Upper lobe of left lung (tissue), 4 donors: ENCODE data around the gene TRIP13.

Experiments
- EP300 ChIP-seq, 4 donors: sonication (generic); formaldehyde crosslinking; IDR thresholded peaks; one replicate each; pipeline ENCODE4 v1.5.1; 2017; ENCODE audit warnings: antibody characterized with exemption in 4 of 4, control low read depth in 2 of 4
- POLR2A ChIP-seq, 4 donors: fragments of 450-650 bp; IDR thresholded peaks; one replicate each; pipeline ENCODE4 v1.5.1; 2016 to 2017; ENCODE audit warnings: antibody characterized with exemption in 4 of 4, mild to moderate bottlenecking in 2 of 4

- TF ChIP-seq EP300 (IDR thresholded peaks at IDR 0.05) (no peak), POLR2A (IDR thresholded peaks at IDR 0.05) (no peak)
Measured at GRCh38 chr5:944621-944927, 51.9 kb downstream of the TRIP13 start.
